GM12878 (cell line): ENCODE results near the gene RAD9A. TPM values are rescaled to one million over a fixed set of nuclear protein-coding genes. Genes with fewer than 3 reads are reported as not detected.

ENCODE experiments used
- ASH2L ChIP-seq: fragments of 300-600, 200-600 bp; sonication (generic); IDR thresholded peaks from 2 replicates; pipeline ENCODE4 v1.6.1; 2017; ENCODE audit warnings: low read depth, mild to moderate bottlenecking, borderline replicate concordance
- ATF7 ChIP-seq: fragments of 450-650 bp; IDR thresholded peaks from 2 replicates; pipeline ENCODE4 v1.6.1; 2016; ENCODE audit warnings: low read depth, mild to moderate bottlenecking
- CHD2 ChIP-seq: IDR thresholded peaks from 2 replicates; pipeline ENCODE4 v1.6.1; 2011; ENCODE audit warnings: low read depth, low read length, improper control_type of control experiment, borderline replicate concordance
- ESRRA ChIP-seq: IDR thresholded peaks from 2 replicates; pipeline ENCODE4 v1.6.1; 2012; ENCODE audit warnings: mild to moderate bottlenecking, low read length, improper control_type of control experiment
- KAT2A ChIP-seq: conservative IDR thresholded peaks from 2 replicates; pipeline ENCODE4 v1.6.1; 2011; ENCODE audit warnings: low read depth, low read length; ENCODE audit not compliant: control insufficient read depth
- MAX ChIP-seq: IDR thresholded peaks from 2 replicates; pipeline ENCODE4 v1.6.1; 2012; ENCODE audit warnings: low read depth, low read length, improper control_type of control experiment
- MTA2 ChIP-seq: fragments of 450-650 bp; IDR thresholded peaks from 2 replicates; pipeline ENCODE4 v1.6.1; 2016; ENCODE audit warnings: low read depth, mild to moderate bottlenecking, moderate library complexity
- NFXL1 ChIP-seq: fragments of 450-650 bp; IDR thresholded peaks from 2 replicates; pipeline ENCODE4 v1.6.1; 2017; ENCODE audit warnings: antibody characterized with exemption, mild to moderate bottlenecking, borderline replicate concordance
- RB1 ChIP-seq: fragments of 450-650 bp; formaldehyde crosslinking; IDR thresholded peaks from 2 replicates; pipeline ENCODE4 v1.6.1; 2017; ENCODE audit warnings: mild to moderate bottlenecking, borderline replicate concordance
- RBBP5 ChIP-seq: fragments of 200-600 bp; sonication (generic); conservative IDR thresholded peaks from 2 replicates; pipeline ENCODE4 v1.6.1; 2016
- SREBF1 ChIP-seq: IDR thresholded peaks from 2 replicates; pipeline ENCODE4 v1.6.1; 2012; ENCODE audit warnings: mild to moderate bottlenecking, low read length
- SRF ChIP-seq, 2 experiments: IDR thresholded peaks; 2 replicates each; pipeline ENCODE4 v1.6.1; 2011; ENCODE audit warnings: low read depth in 2 of 2, low read length in 2 of 2, mild to moderate bottlenecking in 1 of 2, moderate library complexity in 1 of 2
- ZNF24 ChIP-seq: fragments of 450-650 bp; IDR thresholded peaks from 2 replicates; pipeline ENCODE4 v1.6.1; 2017; ENCODE audit warnings: antibody characterized with exemption, mild to moderate bottlenecking
- ZNF687 ChIP-seq: fragments of 450-650 bp; IDR thresholded peaks from 2 replicates; pipeline ENCODE4 v1.6.1; 2017; ENCODE audit warnings: mild to moderate bottlenecking, moderate library complexity
- polyA plus RNA-seq, 11 experiments: library from polyadenylated mRNA; depleted of rRNA in 4 of 11; unstranded in 6 of 11; stranded (reverse) in 5 of 11; fragments of >200 nt; fragmentation: Nextera tagmentation in 4 of 11; fragmentation: Illumina TruSeq in 1 of 11; extraction: Ambion mirVana in 4 of 11; extraction: Trizol in 1 of 11; gene quantifications; 1 replicate in 1 of 11; 2 replicates in 10 of 11; pipeline versions ENCODE4 v1.2.1 to v1.2.3, GENCODE V29; 2011 to 2016; ENCODE audit warnings: inconsistent platforms in 2 of 11, missing spikeins in 2 of 11, low read depth in 1 of 11
- total RNA-seq, 4 experiments: library from RNA; depleted of rRNA in 3 of 4; stranded (reverse); fragments of >200 nt in 3 of 4; fragmentation: Illumina TruSeq in 1 of 4; extraction: Trizol in 1 of 4; gene quantifications; 2 replicates each; pipeline versions ENCODE4 v1.2.1 to v1.2.3, GENCODE V29; 2013 to 2021
- TF ChIP-seq, protein P1 (sequence below): IDR thresholded peaks from 2 replicates; pipeline ENCODE4 v1.6.1; 2011; ENCODE audit warnings: low read depth, mild to moderate bottlenecking, low read length, moderate library complexity, borderline replicate concordance; ENCODE audit errors: extremely low read depth
- TF ChIP-seq, protein P2 (sequence below): fragments of 450-650 bp; IDR thresholded peaks from 2 replicates; pipeline ENCODE4 v1.6.1; 2016; ENCODE audit warnings: mild to moderate bottlenecking, moderate library complexity, borderline replicate concordance
- TF ChIP-seq, protein P3 (sequence below): IDR thresholded peaks from 2 replicates; pipeline ENCODE4 v1.6.1; 2012; ENCODE audit warnings: low read length, inconsistent platforms
- TF ChIP-seq, protein P4 (sequence below): fragments of 450-650 bp; IDR thresholded peaks from 2 replicates; pipeline ENCODE4 v1.6.1; 2017; ENCODE audit warnings: borderline replicate concordance

The RAD9A gene
- total and polyA plus RNA-seq, 10 of the 15 experiments (the other 5 are each of a cell fraction or from before 2014, with no cell fraction given): 1.1 to 36.2 (median 19.8) TPM

DNA sequence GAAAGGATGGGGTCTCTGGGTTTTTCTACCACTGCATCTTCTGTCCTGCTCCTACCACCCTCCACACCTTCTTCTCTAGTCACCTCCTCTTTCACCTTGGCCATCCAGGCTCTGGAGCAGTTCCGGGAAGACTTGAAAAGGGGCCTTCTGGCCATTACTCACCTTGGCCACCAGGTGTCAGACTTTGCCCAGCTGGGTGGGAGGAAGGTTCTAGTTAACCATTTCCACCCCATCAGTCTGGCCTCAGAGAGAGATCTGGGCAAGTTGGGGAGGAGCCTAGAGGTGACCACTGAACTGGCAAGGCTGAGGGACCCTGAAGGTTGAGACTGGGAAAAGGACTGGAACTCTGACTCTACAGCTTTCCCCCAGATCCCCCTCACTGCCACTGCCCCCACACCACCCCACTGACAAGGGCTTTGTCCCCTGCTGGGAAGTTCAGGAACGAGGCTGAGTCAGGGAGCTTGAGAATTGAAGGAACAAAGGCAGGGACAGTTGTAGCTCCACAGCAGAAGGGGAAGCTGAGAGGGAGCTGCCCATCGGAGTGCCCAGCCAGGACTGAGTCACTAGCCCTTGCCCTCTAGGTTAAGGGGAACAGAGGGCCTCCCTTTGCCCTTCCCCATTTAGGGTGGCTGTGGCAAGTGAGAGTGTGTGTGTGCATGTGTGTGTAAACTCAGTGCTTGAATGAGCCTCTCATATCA is 34.8 kb upstream of the RAD9A start (continued):
- TF ChIP-seq, protein P1, sequence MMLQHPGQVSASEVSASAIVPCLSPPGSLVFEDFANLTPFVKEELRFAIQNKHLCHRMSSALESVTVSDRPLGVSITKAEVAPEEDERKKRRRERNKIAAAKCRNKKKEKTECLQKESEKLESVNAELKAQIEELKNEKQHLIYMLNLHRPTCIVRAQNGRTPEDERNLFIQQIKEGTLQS: no peak
- TF ChIP-seq NFXL1 (no peak), KAT2A (no peak), MTA2 (peak; percentile 32; the same call in 1 of the 2 replicates), ESRRA (no peak), ZNF687 (no peak), CHD2 (no peak), SREBF1 (no peak), MAX (no peak), ASH2L (no peak), ZNF24 (no peak), RBBP5 (no peak), SRF (IDR thresholded peaks at IDR 0.05; ENCODE audit: low read depth in 2 of 2, low read length in 2 of 2) (no peak), RB1 (peak; percentile 51; the same call in 1 of the 2 replicates), ATF7 (no peak)
- TF ChIP-seq, protein P2, sequence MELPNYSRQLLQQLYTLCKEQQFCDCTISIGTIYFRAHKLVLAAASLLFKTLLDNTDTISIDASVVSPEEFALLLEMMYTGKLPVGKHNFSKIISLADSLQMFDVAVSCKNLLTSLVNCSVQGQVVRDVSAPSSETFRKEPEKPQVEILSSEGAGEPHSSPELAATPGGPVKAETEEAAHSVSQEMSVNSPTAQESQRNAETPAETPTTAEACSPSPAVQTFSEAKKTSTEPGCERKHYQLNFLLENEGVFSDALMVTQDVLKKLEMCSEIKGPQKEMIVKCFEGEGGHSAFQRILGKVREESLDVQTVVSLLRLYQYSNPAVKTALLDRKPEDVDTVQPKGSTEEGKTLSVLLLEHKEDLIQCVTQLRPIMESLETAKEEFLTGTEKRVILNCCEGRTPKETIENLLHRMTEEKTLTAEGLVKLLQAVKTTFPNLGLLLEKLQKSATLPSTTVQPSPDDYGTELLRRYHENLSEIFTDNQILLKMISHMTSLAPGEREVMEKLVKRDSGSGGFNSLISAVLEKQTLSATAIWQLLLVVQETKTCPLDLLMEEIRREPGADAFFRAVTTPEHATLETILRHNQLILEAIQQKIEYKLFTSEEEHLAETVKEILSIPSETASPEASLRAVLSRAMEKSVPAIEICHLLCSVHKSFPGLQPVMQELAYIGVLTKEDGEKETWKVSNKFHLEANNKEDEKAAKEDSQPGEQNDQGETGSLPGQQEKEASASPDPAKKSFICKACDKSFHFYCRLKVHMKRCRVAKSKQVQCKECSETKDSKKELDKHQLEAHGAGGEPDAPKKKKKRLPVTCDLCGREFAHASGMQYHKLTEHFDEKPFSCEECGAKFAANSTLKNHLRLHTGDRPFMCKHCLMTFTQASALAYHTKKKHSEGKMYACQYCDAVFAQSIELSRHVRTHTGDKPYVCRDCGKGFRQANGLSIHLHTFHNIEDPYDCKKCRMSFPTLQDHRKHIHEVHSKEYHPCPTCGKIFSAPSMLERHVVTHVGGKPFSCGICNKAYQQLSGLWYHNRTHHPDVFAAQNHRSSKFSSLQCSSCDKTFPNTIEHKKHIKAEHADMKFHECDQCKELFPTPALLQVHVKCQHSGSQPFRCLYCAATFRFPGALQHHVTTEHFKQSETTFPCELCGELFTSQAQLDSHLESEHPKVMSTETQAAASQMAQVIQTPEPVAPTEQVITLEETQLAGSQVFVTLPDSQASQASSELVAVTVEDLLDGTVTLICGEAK: no peak
- TF ChIP-seq, protein P3, sequence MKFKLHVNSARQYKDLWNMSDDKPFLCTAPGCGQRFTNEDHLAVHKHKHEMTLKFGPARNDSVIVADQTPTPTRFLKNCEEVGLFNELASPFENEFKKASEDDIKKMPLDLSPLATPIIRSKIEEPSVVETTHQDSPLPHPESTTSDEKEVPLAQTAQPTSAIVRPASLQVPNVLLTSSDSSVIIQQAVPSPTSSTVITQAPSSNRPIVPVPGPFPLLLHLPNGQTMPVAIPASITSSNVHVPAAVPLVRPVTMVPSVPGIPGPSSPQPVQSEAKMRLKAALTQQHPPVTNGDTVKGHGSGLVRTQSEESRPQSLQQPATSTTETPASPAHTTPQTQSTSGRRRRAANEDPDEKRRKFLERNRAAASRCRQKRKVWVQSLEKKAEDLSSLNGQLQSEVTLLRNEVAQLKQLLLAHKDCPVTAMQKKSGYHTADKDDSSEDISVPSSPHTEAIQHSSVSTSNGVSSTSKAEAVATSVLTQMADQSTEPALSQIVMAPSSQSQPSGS: no peak
- TF ChIP-seq, protein P4, sequence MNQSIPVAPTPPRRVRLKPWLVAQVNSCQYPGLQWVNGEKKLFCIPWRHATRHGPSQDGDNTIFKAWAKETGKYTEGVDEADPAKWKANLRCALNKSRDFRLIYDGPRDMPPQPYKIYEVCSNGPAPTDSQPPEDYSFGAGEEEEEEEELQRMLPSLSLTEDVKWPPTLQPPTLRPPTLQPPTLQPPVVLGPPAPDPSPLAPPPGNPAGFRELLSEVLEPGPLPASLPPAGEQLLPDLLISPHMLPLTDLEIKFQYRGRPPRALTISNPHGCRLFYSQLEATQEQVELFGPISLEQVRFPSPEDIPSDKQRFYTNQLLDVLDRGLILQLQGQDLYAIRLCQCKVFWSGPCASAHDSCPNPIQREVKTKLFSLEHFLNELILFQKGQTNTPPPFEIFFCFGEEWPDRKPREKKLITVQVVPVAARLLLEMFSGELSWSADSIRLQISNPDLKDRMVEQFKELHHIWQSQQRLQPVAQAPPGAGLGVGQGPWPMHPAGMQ: no peak
